Caco-2 (cell line): ENCODE measurements around the gene FAM107B. TPM values are rescaled to one million over a fixed set of nuclear protein-coding genes. Genes with fewer than 3 reads are reported as not detected.

Source experiments
- BruUV-seq: library from RNA; stranded (reverse); fragments of 400-500 nt; replicated peaks from 2 replicates; lab custom pipeline; 2021; lab: Mats Ljungman, UMichigan
- CTCF ChIA-PET: fragments of 300-600 bp; sonication (Branson Sonifier 250); formaldehyde crosslinking; loops from one replicate; lab custom pipeline; 2022; ENCODE audit warnings: antibody characterized with exemption; lab: Charles Lee
- POLR2A ChIA-PET: fragments of 300-600 bp; sonication (Branson Sonifier 250); formaldehyde crosslinking; loops from one replicate; lab custom pipeline; 2022; ENCODE audit warnings: antibody characterized with exemption; lab: Charles Lee
- DNase-seq, 2 experiments: peaks; one replicate each; pipeline versions ENCODE4 v3.0.0 to v3.0.0-alpha.2; 2020 to 2022
- H3K27me3 ChIP-seq: replicated peaks from 2 replicates; pipeline ENCODE4 v1.6.0; 2011; ENCODE audit warnings: low read length; ENCODE audit not compliant: control insufficient read depth, insufficient read depth
- H3K36me3 ChIP-seq: 2 replicates; pipeline ENCODE4 v1.5.1; 2011; ENCODE audit warnings: low read length; ENCODE audit not compliant: control insufficient read depth, insufficient read depth
- H3K4me1 ChIP-seq: fragments of 250-450 bp; sonication (Bioruptor Pico); 2 replicates; pipeline ENCODE4 v1.5.1; 2020; ENCODE audit warnings: mild to moderate bottlenecking
- H3K4me3 ChIP-seq: 2 replicates; pipeline ENCODE4 v1.5.1; 2011; ENCODE audit warnings: low read depth, mild to moderate bottlenecking, control low read depth, low read length
- H3K9me3 ChIP-seq: fragments of 250-450 bp; sonication (Bioruptor Pico); 2 replicates; pipeline ENCODE4 v1.5.1; 2020; ENCODE audit warnings: mild to moderate bottlenecking, moderate library complexity
- H3K27ac Mint-ChIP-seq: one replicate; pipeline ENCODE4 v1.8.0; 2022; ENCODE audit warnings: mixed read lengths; ENCODE audit not compliant: unreplicated experiment
- H3K27me3 Mint-ChIP-seq: one replicate; pipeline ENCODE4 v1.8.0; 2022; ENCODE audit warnings: mixed read lengths; ENCODE audit not compliant: insufficient read depth, unreplicated experiment
- H3K36me3 Mint-ChIP-seq: one replicate; pipeline ENCODE4 v1.8.0; 2022; ENCODE audit warnings: mild to moderate bottlenecking, mixed read lengths; ENCODE audit not compliant: insufficient read depth, unreplicated experiment
- H3K4me1 Mint-ChIP-seq: one replicate; pipeline ENCODE4 v1.8.0; 2022; ENCODE audit warnings: low read depth, mixed read lengths; ENCODE audit not compliant: unreplicated experiment
- H3K4me3 Mint-ChIP-seq: one replicate; pipeline ENCODE4 v1.8.0; 2022; ENCODE audit warnings: mild to moderate bottlenecking, moderate library complexity, mixed read lengths; ENCODE audit not compliant: unreplicated experiment
- H3K9me3 Mint-ChIP-seq: one replicate; pipeline ENCODE4 v1.8.0; 2022; ENCODE audit warnings: mixed read lengths; ENCODE audit not compliant: unreplicated experiment
- CTCF ChIP-seq, 2 experiments: fragments of 200-600 bp in 1 of 2; IDR thresholded peaks; 1 replicate in 1 of 2; 2 replicates in 1 of 2; pipeline versions ENCODE4 v1.5.1 to v1.8.0; 2011 to 2022; ENCODE audit warnings: antibody characterized with exemption in 1 of 2, control low read depth in 1 of 2, inconsistent platforms in 1 of 2, low read depth in 1 of 2, low read length in 1 of 2, mild to moderate bottlenecking in 1 of 2, moderate library complexity in 1 of 2; ENCODE audit not compliant: insufficient read depth in 1 of 2, severe bottlenecking in 1 of 2, unreplicated experiment in 1 of 2
- intact Hi-C: fragments of 100-400 bp; cut with micrococcal nuclease; formaldehyde crosslinking; loops from one replicate; pipeline ENCODE4 v1.10.0; 2022; ENCODE audit not compliant: unreplicated experiment
- total RNA-seq: library from RNA; stranded (reverse); gene quantifications from 2 replicates; pipeline ENCODE4 v1.2.3, GENCODE V29; 2022

Gene FAM107B
- total RNA-seq, 1 experiment from 2014 or later, result 206 TPM

GRCh38 chr10:14700546-14700945, 74.2 kb downstream of the FAM107B start:
- ChIA-PET CTCF (interaction anchor here (0.7 kb wide), 1 partner anchor 119 kb away, joined by 5 read pairs; no protein-coding TSS in a partner anchor), POLR2A (interaction anchor here (0.7 kb wide), 1 partner anchor 14 kb away, joined by 4 read pairs; no protein-coding TSS in a partner anchor)
- no peaks in the 10 kb centered on the region for H3K9me3 ChIP-seq
- no peak overlapping the region for H3K27ac Mint-ChIP-seq
- 0 out of 2 replicates have a peak, but pooled peaks cover 1% of the 10 kb centered on the region for H3K36me3 ChIP-seq
- intact Hi-C loops, result loop anchor here (5.0 kb wide), 1 partner anchor 122 kb away; no protein-coding TSS in a partner anchor
- peaks cover 60% of the 10 kb centered on the region for H3K4me1 ChIP-seq
- no peak for DNase-seq
- TF ChIP-seq CTCF (IDR thresholded peaks at IDR 0.05; ENCODE audit: insufficient read depth in 1 of 2, low read depth in 1 of 2, low read length in 1 of 2, severe bottlenecking in 1 of 2, unreplicated experiment in 1 of 2), result no peak
- no peak overlapping the region for H3K4me3 ChIP-seq
- H3K9me3 Mint-ChIP-seq, result peaks cover 10% of the 10 kb centered on the region
- peaks cover 5% of the 10 kb centered on the region for H3K36me3 Mint-ChIP-seq
- H3K4me1 Mint-ChIP-seq, result peaks cover 54% of the 10 kb centered on the region
- BruUV-seq, result no TSS peak
- no peaks in the 10 kb centered on the region for H3K27me3 Mint-ChIP-seq
- no peak overlapping the region for H3K4me3 Mint-ChIP-seq
- no peaks in the 10 kb centered on the region for H3K27me3 ChIP-seq

GRCh38 chr10:14699482-14699881, 75.2 kb downstream of the FAM107B start:
- no peak overlapping the region for H3K27ac Mint-ChIP-seq
- Histone ChIP-seq H3K4me1 (peaks cover 52% of the 10 kb centered on the region), H3K27me3 (no peaks in the 10 kb centered on the region), H3K4me3 (no peak overlapping the region), H3K9me3 (no peaks in the 10 kb centered on the region), H3K36me3 (0 out of 2 replicates have a peak, but pooled peaks cover 1% of the 10 kb centered on the region)
- H3K36me3 Mint-ChIP-seq, result peaks cover 5% of the 10 kb centered on the region
- H3K27me3 Mint-ChIP-seq, result no peaks in the 10 kb centered on the region
- no peak for DNase-seq
- peaks cover 10% of the 10 kb centered on the region for H3K9me3 Mint-ChIP-seq
- BruUV-seq, result no TSS peak
- ChIA-PET POLR2A (no interaction called here), CTCF (no interaction called here)
- peaks cover 57% of the 10 kb centered on the region for H3K4me1 Mint-ChIP-seq
- H3K4me3 Mint-ChIP-seq, result no peak overlapping the region
- intact Hi-C loops, result no loop called here
- TF ChIP-seq CTCF (IDR thresholded peaks at IDR 0.05; ENCODE audit: insufficient read depth in 1 of 2, low read depth in 1 of 2, low read length in 1 of 2, severe bottlenecking in 1 of 2, unreplicated experiment in 1 of 2), result no peak

DNA sequence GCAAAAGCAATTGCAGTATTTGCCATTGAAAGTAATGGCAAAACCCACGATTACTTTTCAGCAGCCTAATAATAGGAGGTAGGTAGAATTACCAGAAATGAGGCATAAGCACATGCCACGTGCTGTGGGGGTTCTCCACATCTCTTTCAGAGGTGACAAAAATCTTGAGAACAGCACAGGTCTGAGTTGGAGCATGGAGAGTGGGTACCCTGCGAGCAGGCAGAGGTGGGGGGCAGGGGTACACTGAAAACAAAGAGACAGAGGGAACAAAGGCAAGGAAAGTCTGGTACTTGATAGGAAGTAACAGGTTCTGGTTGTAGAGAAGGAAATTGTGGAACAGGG, 75.9 kb downstream of the FAM107B start:
- H3K4me1 ChIP-seq, result peaks cover 45% of the 10 kb centered on the region
- no peak for TF ChIP-seq CTCF (IDR thresholded peaks at IDR 0.05; ENCODE audit: insufficient read depth in 1 of 2, low read depth in 1 of 2, low read length in 1 of 2, severe bottlenecking in 1 of 2, unreplicated experiment in 1 of 2)
- ChIA-PET POLR2A (no interaction called here), CTCF (no interaction called here)
- H3K4me3 Mint-ChIP-seq, result no peak overlapping the region
- no peaks in the 10 kb centered on the region for H3K27me3 Mint-ChIP-seq
- H3K36me3 Mint-ChIP-seq, result peaks cover 5% of the 10 kb centered on the region
- H3K36me3 ChIP-seq, result 0 out of 2 replicates have a peak, but pooled peaks cover 1% of the 10 kb centered on the region
- peaks cover 51% of the 10 kb centered on the region for H3K4me1 Mint-ChIP-seq
- BruUV-seq, result no TSS peak
- intact Hi-C loops, result no loop called here
- no peaks in the 10 kb centered on the region for H3K27me3 ChIP-seq
- peak overlapping the region; percentile 21 for H3K27ac Mint-ChIP-seq
- H3K9me3 Mint-ChIP-seq, result peaks cover 14% of the 10 kb centered on the region
- DNase-seq, result no peak
- H3K4me3 ChIP-seq, result no peak overlapping the region
- no peaks in the 10 kb centered on the region for H3K9me3 ChIP-seq
